Gastroesophageal sphincter (tissue), 4 donors: ENCODE results near the gene MAGEA9B. TPM values are rescaled to one million over a fixed set of nuclear protein-coding genes. Genes with fewer than 3 reads are reported as not detected.

Source experiments
- ATAC-seq: fragments of 150-250 bp; one replicate; pipeline ENCODE4 v1.9.1; 2016; ENCODE audit warnings: mild to moderate bottlenecking, moderate library complexity
- H3K27ac ChIP-seq, 4 donors: fragments of 200-600 bp; sonication (generic) in 3 of 4; 1 replicate in 3 of 4; 2 replicates in 1 of 4; pipeline ENCODE4 v1.5.1; 2016 to 2019
- H3K27me3 ChIP-seq: fragments of 200-600 bp; sonication (generic); one replicate; pipeline ENCODE4 v1.5.1; 2019
- H3K36me3 ChIP-seq, 2 donors: fragments of 200-600 bp; sonication (generic); one replicate each; pipeline ENCODE4 v1.5.1; 2019; ENCODE audit warnings: control low read depth in 1 of 2
- H3K4me1 ChIP-seq, 3 donors: fragments of 200-600 bp; sonication (generic); 1 replicate in 2 of 3; 2 replicates in 1 of 3; pipeline ENCODE4 v1.5.1; 2016 to 2019; ENCODE audit warnings: control low read depth in 2 of 3
- H3K4me3 ChIP-seq, 2 donors: fragments of 200-600 bp; sonication (generic); one replicate each; pipeline ENCODE4 v1.5.1; 2019; ENCODE audit warnings: mild to moderate bottlenecking in 1 of 2, moderate library complexity in 1 of 2
- H3K9me3 ChIP-seq, 3 donors: fragments of 200-600 bp; sonication (generic); one replicate each; pipeline ENCODE4 v1.5.1; 2017 to 2019; ENCODE audit warnings: control low read depth in 2 of 3
- CTCF ChIP-seq, 4 experiments: fragments of 200-600 bp in 2 of 4; fragments of 450-650 bp in 2 of 4; sonication (generic) in 1 of 4; IDR thresholded peaks; one replicate each; pipeline ENCODE4 v1.5.1; 2017 to 2019; ENCODE audit warnings: antibody characterized with exemption in 4 of 4, mild to moderate bottlenecking in 2 of 4, moderate library complexity in 2 of 4
- EP300 ChIP-seq: sonication (generic); formaldehyde crosslinking; IDR thresholded peaks from one replicate; pipeline ENCODE4 v1.6.1; 2017; ENCODE audit warnings: antibody characterized with exemption, mild to moderate bottlenecking
- POLR2A ChIP-seq, 2 donors: fragments of 450-650 bp; IDR thresholded peaks; one replicate each; pipeline ENCODE4 v1.6.1; 2017; ENCODE audit warnings: antibody characterized with exemption in 2 of 2, mild to moderate bottlenecking in 2 of 2, moderate library complexity in 1 of 2
- POLR2AphosphoS5 ChIP-seq: sonication (generic); formaldehyde crosslinking; IDR thresholded peaks from one replicate; pipeline ENCODE4 v1.6.1; 2017; ENCODE audit warnings: antibody characterized with exemption
- WGBS, 2 donors: methylation state at CpG; one replicate each; pipeline ENCODE4 v1.1.5; 2018; ENCODE audit warnings: low coverage in 1 of 2; 5-methylcytosine and 5-hydroxymethylcytosine counted together
- total RNA-seq, 4 donors: library from RNA; depleted of rRNA; stranded (reverse); fragments of >200 nt; gene quantifications; one replicate each; pipeline ENCODE4 v1.1.0, GENCODE V29; 2016

Gene MAGEA9B
- total RNA-seq, 4 donors from 2014 or later, result not detected

- H3K27ac ChIP-seq, result no peak overlapping the region
- ATAC-seq, result no peak
- TF ChIP-seq EP300 (no peak), POLR2A (IDR thresholded peaks at IDR 0.05) (no peak), CTCF (IDR thresholded peaks at IDR 0.05) (no peak), POLR2AphosphoS5 (no peak)
Observed at GRCh38 chrX:149572743-149573142, 14.5 kb downstream of the MAGEA9B start.

GRCh38 chrX:149571770-149572169 lies 15.5 kb downstream of the MAGEA9B start:
- 75 to 97% methylated on average over 4 to 5 of the region's 7 CpGs for WGBS, 2 donors
- TF ChIP-seq EP300, result no peak
- TF ChIP-seq POLR2AphosphoS5, result no peak
- no peak for TF ChIP-seq POLR2A (IDR thresholded peaks at IDR 0.05)
- TF ChIP-seq CTCF (IDR thresholded peaks at IDR 0.05), result no peak
- no peak for ATAC-seq
- Histone ChIP-seq H3K27ac (no peak overlapping the region), H3K36me3 (no peaks in the 10 kb centered on the region), H3K4me3 (no peak overlapping the region), H3K27me3 (no peaks in the 10 kb centered on the region), H3K9me3 (no peaks in the 10 kb centered on the region), H3K4me1 (no peaks in the 10 kb centered on the region)

More at GRCh38 chrX:149572743-149573142, 14.5 kb downstream of the MAGEA9B start:
- Histone ChIP-seq H3K9me3 (no peaks in the 10 kb centered on the region), H3K27me3 (no peaks in the 10 kb centered on the region), H3K4me3 (no peak overlapping the region), H3K36me3 (no peaks in the 10 kb centered on the region), H3K4me1 (no peaks in the 10 kb centered on the region)
- WGBS, 2 donors, result 0 to 11% methylated on average over 1 of the region's 1 CpG

GRCh38 chrX:149570668-149571067 lies 16.6 kb downstream of the MAGEA9B start:
- no peak for ATAC-seq
- TF ChIP-seq POLR2A (IDR thresholded peaks at IDR 0.05) (no peak), CTCF (IDR thresholded peaks at IDR 0.05) (no peak), EP300 (no peak), POLR2AphosphoS5 (no peak)
- Histone ChIP-seq H3K27me3 (no peaks in the 10 kb centered on the region), H3K27ac (no peak overlapping the region), H3K36me3 (no peaks in the 10 kb centered on the region), H3K9me3 (no peaks in the 10 kb centered on the region), H3K4me1 (no peaks in the 10 kb centered on the region), H3K4me3 (no peak overlapping the region)
- 33 to 49% methylated on average over 2 to 5 of the region's 6 CpGs for WGBS, 2 donors

GRCh38 chrX:149569770-149570169 lies 17.5 kb downstream of the MAGEA9B start:
- TF ChIP-seq POLR2AphosphoS5, result no peak
- no peak for TF ChIP-seq EP300
- no peak for TF ChIP-seq CTCF (IDR thresholded peaks at IDR 0.05)
- TF ChIP-seq POLR2A (IDR thresholded peaks at IDR 0.05), result no peak

GRCh38 chrX:149568701-149569296 lies 18.5 kb downstream of the MAGEA9B start:
- H3K27me3 ChIP-seq, result no peaks in the 10 kb centered on the region
- no peaks in the 10 kb centered on the region for H3K4me1 ChIP-seq
- H3K9me3 ChIP-seq, result no peaks in the 10 kb centered on the region
- H3K36me3 ChIP-seq, result no peaks in the 10 kb centered on the region
- no peak overlapping the region for H3K27ac ChIP-seq
- no peak overlapping the region for H3K4me3 ChIP-seq
- 51% methylated on average over 3 of the region's 5 CpGs; no CpG with 5 or more reads in 1 of the 2 donors for WGBS, 2 donors
- ATAC-seq, result no peak
- TF ChIP-seq POLR2AphosphoS5 (no peak), CTCF (IDR thresholded peaks at IDR 0.05) (no peak)

More at GRCh38 chrX:149569770-149570169, 17.5 kb downstream of the MAGEA9B start:
- Histone ChIP-seq H3K4me3 (no peak overlapping the region), H3K4me1 (no peaks in the 10 kb centered on the region), H3K36me3 (no peaks in the 10 kb centered on the region), H3K27me3 (no peaks in the 10 kb centered on the region), H3K9me3 (no peaks in the 10 kb centered on the region), H3K27ac (no peak overlapping the region)
- no peak for ATAC-seq
- WGBS, 2 donors, result 0% methylated on average over 2 of the region's 2 CpGs; no CpG with 5 or more reads in 1 of the 2 donors
